SK-N-MC (cell line): ENCODE data around the gene NETO2.
"Not testable (repeated sequence)": the region's sequence is repeated elsewhere in the genome, so short reads cannot be mapped to it uniquely, and the experiment has no call there.

ENCODE experiments used
- DNase-seq: peaks from one replicate; pipeline ENCODE4 v3.0.0-alpha.2; 2011; ENCODE audit warnings: low read depth, low spot score
- H3K27ac ChIP-seq: fragments of 200-600 bp; sonication (generic); 2 replicates; pipeline ENCODE4 v1.5.1; 2016; ENCODE audit warnings: mixed run types
- H3K36me3 ChIP-seq: fragments of 200-600 bp; sonication (generic); 2 replicates; pipeline ENCODE4 v1.6.1; 2017; ENCODE audit warnings: antibody characterized with exemption, low read length, mixed read lengths; ENCODE audit not compliant: insufficient read depth
- H3K4me3 ChIP-seq: fragments of 200-600 bp; sonication (generic); 2 replicates; pipeline ENCODE4 v1.5.1; 2016
- H3K9ac ChIP-seq: fragments of 200-600 bp; sonication (generic); 2 replicates; pipeline ENCODE4 v1.8.0; 2017; ENCODE audit warnings: mixed run types, mixed read lengths; ENCODE audit not compliant: insufficient read length
- H3K9me3 ChIP-seq: fragments of 200-600 bp; sonication (generic); 2 replicates; pipeline ENCODE4 v1.6.1; 2017; ENCODE audit warnings: low read depth, mild to moderate bottlenecking, antibody characterized with exemption, low read length, moderate library complexity, mixed read lengths
- EZH2 ChIP-seq: fragments of 200-600 bp; sonication (generic); IDR thresholded peaks from one replicate; pipeline ENCODE4 v1.6.1; 2017; ENCODE audit warnings: antibody characterized with exemption
- FOXP2 ChIP-seq: optimal IDR thresholded peaks from 2 replicates; pipeline ENCODE3; 2011; ENCODE audit warnings: mild to moderate bottlenecking, moderate library complexity; ENCODE audit not compliant: insufficient read depth; ENCODE audit errors: extremely low read length, control extremely low read depth
- POLR2AphosphoS5 ChIP-seq: IDR thresholded peaks from 2 replicates; pipeline ENCODE4 v1.6.1; 2012; ENCODE audit warnings: mild to moderate bottlenecking, low read depth, low read length, borderline replicate concordance

NETO2 gene

GRCh38 chr16:47063011-47063724, 80.6 kb downstream of the NETO2 start:
- H3K9ac ChIP-seq, result no peak overlapping the region
- no peaks in the 10 kb centered on the region for H3K9me3 ChIP-seq
- H3K4me3 ChIP-seq, result no peak overlapping the region
- DNase-seq, result no peak
- no peaks in the 10 kb centered on the region for H3K36me3 ChIP-seq
- no peak overlapping the region for H3K27ac ChIP-seq
- TF ChIP-seq FOXP2 (no peak), EZH2 (no peak), POLR2AphosphoS5 (no peak)

- no peaks in the 10 kb centered on the region for H3K36me3 ChIP-seq
- H3K27ac ChIP-seq, result no peak overlapping the region
Observed at GRCh38 chr16:47061204-47061603, 82.5 kb downstream of the NETO2 start.

GRCh38 chr16:47060596-47060995, 83.1 kb downstream of the NETO2 start:
- no peaks in the 10 kb centered on the region for H3K36me3 ChIP-seq
- no peak overlapping the region for H3K4me3 ChIP-seq
- no peaks in the 10 kb centered on the region for H3K9me3 ChIP-seq
- H3K27ac ChIP-seq, result no peak overlapping the region
- no peak overlapping the region for H3K9ac ChIP-seq
- no peak for TF ChIP-seq EZH2
- TF ChIP-seq POLR2AphosphoS5, result no peak
- no peak for TF ChIP-seq FOXP2
- no peak for DNase-seq

More at GRCh38 chr16:47061204-47061603, 82.5 kb downstream of the NETO2 start:
- Histone ChIP-seq H3K4me3 (no peak overlapping the region), H3K9ac (no peak overlapping the region), H3K9me3 (no peaks in the 10 kb centered on the region)
- TF ChIP-seq POLR2AphosphoS5, result no peak
- no peak for DNase-seq

GRCh38 chr16:47059991-47060390, 83.8 kb downstream of the NETO2 start:
- Histone ChIP-seq H3K4me3 (no peak overlapping the region), H3K9me3 (no peaks in the 10 kb centered on the region), H3K27ac (no peak overlapping the region), H3K9ac (no peak overlapping the region), H3K36me3 (no peaks in the 10 kb centered on the region)
- TF ChIP-seq FOXP2, result no peak
- no peak for TF ChIP-seq POLR2AphosphoS5
- TF ChIP-seq EZH2, result no peak
- DNase-seq, result no peak

- not testable (repeated sequence) for H3K36me3 ChIP-seq, H3K9ac ChIP-seq, H3K4me3 ChIP-seq, H3K27ac ChIP-seq, DNase-seq, H3K9me3 ChIP-seq
Observed at GRCh38 chr16:47059130-47059529, 84.6 kb downstream of the NETO2 start.

- no peaks in the 10 kb centered on the region for H3K9me3 ChIP-seq
- H3K36me3 ChIP-seq, result no peaks in the 10 kb centered on the region
- H3K9ac ChIP-seq, result no peak overlapping the region
- H3K4me3 ChIP-seq, result no peak overlapping the region
- H3K27ac ChIP-seq, result no peak overlapping the region
- TF ChIP-seq FOXP2, result no peak
- TF ChIP-seq POLR2AphosphoS5, result no peak
- no peak for TF ChIP-seq EZH2
- DNase-seq, result no peak
Observed at GRCh38 chr16:47058295-47059086, 85.3 kb downstream of the NETO2 start.

- Histone ChIP-seq H3K27ac (no peak overlapping the region), H3K9me3 (no peaks in the 10 kb centered on the region), H3K9ac (no peak overlapping the region), H3K36me3 (no peaks in the 10 kb centered on the region), H3K4me3 (no peak overlapping the region)
- DNase-seq, result no peak
- no peak for TF ChIP-seq POLR2AphosphoS5
- TF ChIP-seq EZH2, result no peak
- no peak for TF ChIP-seq FOXP2
Observed at GRCh38 chr16:47057630-47057993, 86.1 kb downstream of the NETO2 start.

GRCh38 chr16:47056688-47057629, 86.8 kb downstream of the NETO2 start:
- no peaks in the 10 kb centered on the region for H3K36me3 ChIP-seq
- DNase-seq, result no peak
- H3K4me3 ChIP-seq, result no peak overlapping the region
- no peaks in the 10 kb centered on the region for H3K9me3 ChIP-seq
- TF ChIP-seq EZH2 (no peak), FOXP2 (no peak), POLR2AphosphoS5 (no peak)
- no peak overlapping the region for H3K9ac ChIP-seq
- no peak overlapping the region for H3K27ac ChIP-seq

GRCh38 chr16:47056061-47056460, 87.7 kb downstream of the NETO2 start:
- H3K4me3 ChIP-seq, DNase-seq, H3K36me3 ChIP-seq, H3K27ac ChIP-seq, H3K9ac ChIP-seq, H3K9me3 ChIP-seq: not testable (repeated sequence)
